Activated gamma-delta T cell treated with anti-CD3 and anti-CD28 coated beads, Interleukin-2, amount 50 U/mL, for 16 hours (primary cell): ENCODE results near the gene IL2RG.

ENCODE experiments used
- DNase-seq: peaks from one replicate; pipeline ENCODE4 v3.0.0-alpha.2; 2020; ENCODE audit warnings: low read depth

The IL2RG gene

DNA sequence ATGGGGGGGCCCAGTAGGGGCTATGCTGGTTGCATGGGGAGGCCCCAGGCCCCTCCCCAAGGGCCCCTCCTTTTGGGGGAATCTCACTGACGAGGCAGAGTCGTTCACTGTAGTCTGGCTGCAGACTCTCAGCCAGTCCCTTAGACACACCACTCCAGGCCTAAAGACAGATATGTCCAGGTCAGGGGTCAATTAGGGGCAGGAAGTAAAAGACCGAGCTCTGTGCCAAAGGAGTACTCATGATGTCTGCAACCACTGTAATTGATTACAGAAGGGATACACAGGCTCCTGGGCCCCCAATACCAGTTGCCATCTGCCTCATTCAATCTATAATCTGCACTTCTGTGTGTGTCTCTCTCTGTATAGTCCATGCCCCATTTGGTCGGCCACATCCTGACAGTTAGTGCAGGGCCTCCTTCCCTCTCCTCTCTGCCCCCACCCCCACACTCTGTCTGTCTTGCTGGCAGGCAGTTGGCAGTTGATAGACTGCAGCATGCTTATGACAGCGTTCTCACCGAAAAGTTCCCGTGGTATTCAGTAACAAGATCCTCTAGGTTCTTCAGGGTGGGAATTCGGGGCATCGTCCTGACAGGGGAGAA is 3.5 kb downstream of the IL2RG start:
- no peak for DNase-seq

DNA sequence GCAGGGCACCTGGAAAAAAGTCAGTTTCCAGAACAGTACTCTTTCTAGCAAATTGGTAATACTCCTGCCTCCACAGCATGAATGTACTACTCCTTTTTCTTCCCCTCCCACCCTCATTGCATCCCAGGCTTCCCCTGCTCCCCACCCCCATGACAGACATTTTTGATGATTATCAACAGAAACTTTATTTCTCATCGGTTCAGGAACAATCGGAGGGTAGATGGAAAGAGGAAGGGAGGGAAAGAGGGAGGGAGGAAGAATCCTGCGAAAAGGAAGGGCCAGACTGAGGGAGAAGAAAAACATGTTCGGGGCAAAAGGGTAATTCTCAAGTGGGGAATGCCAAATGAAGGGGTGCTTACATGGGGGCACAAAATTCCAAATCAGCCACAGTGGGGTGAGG is 4.1 kb downstream of the IL2RG start:
- DNase-seq, result no peak

DNA sequence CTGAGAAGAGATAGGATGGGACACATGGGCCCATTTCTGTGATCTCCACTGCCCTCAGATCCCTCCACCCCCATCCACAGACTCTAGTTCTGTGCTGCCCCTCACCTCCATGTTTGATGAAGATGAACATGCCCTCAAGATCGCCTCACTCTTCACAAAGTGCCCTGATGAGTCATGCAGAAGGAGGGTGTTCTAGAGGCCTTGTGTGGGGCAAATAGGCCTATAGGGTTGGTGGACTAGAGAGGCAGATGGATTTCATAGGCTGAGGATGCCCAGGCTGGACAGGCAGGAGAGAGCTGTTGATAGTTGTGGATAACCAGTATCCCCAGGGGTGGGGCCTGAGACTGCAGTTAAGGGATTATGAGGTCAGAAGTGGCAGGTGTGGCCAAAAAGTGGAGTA is 5.0 kb downstream of the IL2RG start, which contains the start of gene CXorf65:
CXorf65 (minus strand) TSS at position 314 of the 400 bp plus-strand sequence; CDS start at position 130, 184 bp downstream.
- no peak for DNase-seq

DNA sequence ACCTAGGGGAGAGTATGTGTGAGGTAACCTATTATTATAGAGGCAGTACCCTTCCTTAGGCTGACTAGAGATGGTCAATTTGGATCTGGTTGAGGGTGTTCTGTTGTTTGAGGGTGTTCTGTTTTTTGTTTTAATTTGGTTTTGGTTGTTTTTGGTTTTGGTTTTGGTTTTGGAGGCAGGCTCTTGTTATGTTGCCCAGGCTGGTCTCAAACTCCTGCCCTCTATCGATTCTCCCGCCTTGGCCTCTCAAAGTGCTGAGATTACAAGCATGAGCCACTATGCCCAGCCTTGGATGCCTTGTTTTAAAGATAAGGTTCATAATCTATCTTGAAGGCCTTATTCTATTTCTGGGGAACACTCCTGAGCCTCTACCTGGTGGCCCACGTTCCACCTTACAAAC is 5.7 kb downstream of the IL2RG start:
- no peak for DNase-seq

DNA sequence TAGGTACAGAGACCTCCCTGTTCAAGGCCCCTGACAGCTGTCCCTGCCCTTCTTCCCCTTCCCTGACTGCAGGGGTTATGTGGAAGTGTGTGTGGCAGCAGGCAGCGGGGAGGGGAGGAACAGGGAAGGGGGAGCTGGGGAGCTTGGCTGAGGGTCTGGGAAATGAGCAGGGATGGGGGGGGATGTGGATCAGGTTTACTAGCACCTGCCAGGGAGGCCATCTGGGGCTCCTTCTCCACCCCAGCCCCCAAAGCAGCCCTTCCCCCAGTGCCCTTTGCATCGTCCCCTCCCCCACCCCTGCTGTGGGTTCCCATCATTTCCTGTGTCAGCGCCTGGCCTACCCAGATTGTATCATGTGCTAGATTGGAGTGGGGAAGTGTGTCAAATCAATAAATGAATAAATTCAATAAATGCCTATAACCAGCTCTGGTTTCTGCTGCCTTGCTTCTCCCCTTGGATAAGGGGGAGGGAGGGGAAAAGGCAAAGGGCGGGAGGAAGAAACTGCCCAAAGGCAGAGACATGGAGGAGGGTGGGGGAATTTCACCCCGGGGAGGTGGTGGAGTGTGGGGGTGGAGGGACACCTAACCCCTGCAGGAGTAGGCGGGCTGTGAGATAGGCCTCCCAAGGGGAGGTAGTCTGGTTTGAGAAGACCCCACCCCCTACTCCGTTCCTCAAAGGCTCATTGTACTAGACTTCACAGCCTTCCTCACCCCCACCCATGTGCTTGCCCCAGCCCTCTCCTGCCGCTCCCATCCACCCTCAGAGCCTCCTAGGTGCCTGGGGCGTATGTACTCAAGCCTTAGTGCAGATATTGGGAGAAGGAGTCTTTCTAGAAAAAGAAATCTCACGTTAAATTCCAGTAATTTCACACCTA is 8.0 kb downstream of the IL2RG start:
- DNase-seq, result peak; percentile 44

DNA sequence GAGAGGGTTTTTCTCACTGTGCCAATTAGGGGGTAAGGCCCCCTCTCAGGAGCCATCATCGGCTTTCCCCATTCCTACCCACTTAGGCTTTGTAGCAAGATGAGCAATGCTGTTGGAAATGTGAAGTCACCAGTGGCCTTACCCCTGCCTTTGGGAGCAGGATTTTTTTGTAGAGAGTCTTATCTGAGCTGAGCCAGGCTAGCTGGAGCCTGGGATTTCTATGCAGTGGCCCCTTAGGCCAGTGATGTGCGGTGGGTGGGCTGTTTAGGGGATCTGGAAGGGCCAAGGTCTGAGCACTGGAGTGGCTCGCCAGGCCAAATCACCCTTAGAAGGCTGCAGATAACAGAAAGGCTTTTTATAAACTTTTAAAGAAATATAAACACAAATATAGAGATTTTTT is 9.1 kb downstream of the IL2RG start:
- DNase-seq, result no peak

DNA sequence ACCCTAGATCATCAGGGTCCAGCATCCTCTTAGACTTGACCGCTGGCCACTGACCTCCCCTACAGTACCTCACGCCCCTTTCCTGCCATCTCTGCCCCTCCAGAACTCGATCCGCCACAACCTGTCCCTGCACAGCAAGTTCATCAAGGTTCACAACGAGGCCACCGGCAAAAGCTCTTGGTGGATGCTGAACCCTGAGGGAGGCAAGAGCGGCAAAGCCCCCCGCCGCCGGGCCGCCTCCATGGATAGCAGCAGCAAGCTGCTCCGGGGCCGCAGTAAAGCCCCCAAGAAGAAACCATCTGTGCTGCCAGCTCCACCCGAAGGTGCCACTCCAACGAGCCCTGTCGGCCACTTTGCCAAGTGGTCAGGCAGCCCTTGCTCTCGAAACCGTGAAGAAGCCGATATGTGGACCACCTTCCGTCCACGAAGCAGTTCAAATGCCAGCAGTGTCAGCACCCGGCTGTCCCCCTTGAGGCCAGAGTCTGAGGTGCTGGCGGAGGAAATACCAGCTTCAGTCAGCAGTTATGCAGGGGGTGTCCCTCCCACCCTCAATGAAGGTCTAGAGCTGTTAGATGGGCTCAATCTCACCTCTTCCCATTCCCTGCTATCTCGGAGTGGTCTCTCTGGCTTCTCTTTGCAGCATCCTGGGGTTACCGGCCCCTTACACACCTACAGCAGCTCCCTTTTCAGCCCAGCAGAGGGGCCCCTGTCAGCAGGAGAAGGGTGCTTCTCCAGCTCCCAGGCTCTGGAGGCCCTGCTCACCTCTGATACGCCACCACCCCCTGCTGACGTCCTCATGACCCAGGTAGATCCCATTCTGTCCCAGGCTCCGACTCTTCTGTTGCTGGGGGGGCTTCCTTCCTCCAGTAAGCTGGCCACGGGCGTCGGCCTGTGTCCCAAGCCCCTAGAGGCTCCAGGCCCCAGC is 10.5 kb downstream of the IL2RG start:
- DNase-seq, result no peak

DNA sequence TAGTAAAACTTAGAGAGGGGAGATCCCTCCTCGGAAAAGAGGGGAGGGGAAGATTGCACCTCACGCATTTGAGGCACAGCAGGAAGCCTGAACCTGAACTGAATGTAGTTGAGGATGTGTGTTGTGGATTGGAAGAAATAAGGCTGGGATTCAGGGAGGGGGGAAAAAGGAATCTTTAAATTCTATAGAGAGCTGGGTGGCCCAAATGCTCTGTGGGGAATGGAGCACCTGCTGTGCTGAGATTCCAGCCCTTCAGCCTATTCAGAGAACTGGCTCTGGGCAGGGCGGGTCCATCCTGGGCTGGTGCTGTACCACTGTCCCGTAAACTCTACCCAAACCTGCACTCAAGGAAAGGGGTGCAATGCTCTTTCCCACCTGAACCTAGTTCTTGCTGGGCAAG is 11.6 kb downstream of the IL2RG start:
- no peak for DNase-seq

DNA sequence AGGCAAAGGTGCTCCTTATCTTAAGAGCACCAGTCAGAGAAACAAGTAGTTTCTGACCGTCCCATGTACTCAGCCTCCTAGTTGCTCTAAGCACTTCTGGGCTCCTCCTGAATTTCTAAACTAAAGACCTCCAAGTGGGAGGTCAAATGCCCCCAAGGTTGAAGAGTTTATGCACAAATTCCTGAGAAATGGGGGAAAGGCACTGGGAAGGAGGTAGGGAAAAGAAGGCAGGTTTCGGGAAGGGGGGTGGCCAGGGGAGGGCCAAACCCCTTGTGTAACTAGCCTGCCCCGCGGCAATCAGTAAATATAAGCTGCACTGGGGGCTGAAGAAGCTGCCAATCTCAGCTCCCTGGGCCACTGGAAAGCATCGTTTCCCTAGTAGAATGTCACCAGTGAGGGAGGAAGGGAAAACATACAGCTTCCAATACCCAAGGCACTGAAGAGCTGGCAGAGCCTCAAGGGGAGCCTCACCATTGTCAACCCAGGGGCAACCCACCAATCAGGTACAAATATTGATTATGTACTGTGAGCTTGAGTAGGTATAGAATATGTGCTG is 12.3 kb downstream of the IL2RG start:
- no peak for DNase-seq

DNA sequence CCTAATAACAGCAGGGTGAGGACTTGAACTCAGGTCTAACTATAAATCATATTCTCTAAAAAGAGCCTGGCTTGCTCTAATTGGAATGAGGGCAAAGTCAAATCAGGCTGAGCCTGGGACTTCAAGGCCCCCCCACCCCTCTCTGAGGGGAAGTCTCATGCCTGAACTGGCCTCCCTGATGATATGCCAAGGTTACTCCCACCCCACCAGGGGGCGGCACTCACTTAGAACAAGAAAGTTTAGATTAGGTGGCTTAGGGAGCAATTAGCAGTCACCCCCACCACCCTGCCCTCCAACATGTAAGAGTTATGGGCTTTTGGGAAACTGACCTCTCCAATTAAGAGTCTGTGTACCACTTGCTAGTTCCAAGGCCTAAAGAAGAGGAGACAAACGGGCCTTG is 13.1 kb downstream of the IL2RG start:
- peak; percentile 69 for DNase-seq

DNA sequence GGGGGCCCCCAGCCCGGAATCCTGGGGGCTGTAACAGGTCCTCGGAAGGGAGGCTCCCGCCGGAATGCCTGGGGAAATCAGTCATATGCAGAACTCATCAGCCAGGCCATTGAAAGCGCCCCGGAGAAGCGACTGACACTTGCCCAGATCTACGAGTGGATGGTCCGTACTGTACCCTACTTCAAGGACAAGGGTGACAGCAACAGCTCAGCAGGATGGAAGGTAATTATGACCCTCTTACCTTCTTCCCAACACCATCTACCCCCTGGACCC is 14.7 kb downstream of the IL2RG start:
- no peak for DNase-seq

DNA sequence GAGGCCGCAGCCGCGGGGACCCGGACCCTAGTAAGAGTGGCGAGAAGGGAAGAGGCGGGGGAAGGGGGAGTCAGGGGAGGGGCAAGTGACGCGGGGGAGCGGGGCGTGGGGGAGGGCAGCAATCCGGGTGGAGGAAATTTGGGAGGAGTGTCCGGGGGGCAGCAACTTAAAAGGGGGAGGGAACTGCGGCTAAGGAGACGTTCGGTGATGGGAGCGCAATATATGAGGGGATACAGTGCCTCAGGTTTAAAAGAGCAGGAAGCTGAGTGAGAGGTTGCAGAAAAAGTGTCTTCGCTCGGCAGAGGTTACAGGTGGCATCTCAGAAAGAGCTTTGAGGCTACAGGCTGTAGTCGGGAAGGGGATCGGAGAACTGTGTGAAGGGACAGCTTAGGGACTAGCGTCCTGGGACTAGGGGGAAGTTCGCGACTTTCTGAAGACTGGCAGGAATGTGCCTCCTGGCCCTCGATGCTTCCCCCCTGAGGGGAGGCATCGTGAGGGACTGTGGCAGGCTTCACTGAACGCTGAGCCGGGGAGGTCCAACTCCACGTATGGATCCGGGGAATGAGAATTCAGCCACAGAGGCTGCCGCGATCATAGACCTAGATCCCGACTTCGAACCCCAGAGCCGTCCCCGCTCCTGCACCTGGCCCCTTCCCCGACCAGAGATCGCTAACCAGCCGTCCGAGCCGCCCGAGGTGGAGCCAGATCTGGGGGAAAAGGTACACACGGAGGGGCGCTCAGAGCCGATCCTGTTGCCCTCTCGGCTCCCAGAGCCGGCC is 15.2 kb downstream of the IL2RG start:
- peak; percentile 31 for DNase-seq

DNA sequence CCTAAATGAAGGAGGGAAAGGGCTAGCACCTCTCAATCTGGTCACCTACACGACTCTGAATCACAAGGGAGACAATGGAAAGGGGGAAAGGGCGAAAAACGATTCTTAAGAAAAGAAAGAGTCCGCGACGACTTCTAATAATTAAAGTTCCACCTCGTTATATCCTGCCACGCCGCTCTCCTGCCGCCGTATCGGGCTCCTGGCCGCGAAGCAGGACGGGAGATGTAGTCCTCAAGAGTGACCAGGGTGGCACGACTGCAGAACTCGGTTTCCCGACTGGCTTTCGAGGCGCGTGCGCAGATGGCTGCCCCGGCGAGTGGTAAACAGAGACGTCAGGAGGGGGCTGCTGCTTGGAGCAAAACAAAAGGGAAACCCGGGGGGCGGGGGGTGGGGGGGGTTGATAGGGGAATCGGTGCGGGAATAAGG is 15.8 kb downstream of the IL2RG start, which contains the start of gene FOXO4:
FOXO4 (plus strand) TSS at position 297 of the 426 bp plus-strand sequence. CDS start 678 bp downstream, outside the sequence.
- peak; percentile 77 for DNase-seq

DNA sequence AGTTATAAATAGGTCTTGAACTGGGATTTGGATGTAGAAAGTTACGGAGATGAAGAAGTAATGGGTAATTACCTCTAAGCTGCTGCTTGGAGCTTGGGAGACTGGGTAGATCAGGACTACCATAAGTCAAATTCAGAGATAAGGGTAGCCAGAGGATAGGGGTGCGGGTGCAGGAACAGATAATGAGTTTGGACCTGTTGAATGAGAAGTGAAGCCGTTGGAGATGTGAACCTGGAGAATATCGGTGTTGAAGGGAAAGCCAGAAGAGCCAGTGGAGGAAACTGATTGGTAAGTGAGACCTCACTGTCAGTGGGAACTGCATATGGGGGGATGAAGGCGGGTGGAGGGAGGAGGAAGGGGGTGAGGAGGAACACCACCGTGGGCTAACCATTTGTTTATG is 16.3 kb downstream of the IL2RG start:
- DNase-seq, result no peak

DNA sequence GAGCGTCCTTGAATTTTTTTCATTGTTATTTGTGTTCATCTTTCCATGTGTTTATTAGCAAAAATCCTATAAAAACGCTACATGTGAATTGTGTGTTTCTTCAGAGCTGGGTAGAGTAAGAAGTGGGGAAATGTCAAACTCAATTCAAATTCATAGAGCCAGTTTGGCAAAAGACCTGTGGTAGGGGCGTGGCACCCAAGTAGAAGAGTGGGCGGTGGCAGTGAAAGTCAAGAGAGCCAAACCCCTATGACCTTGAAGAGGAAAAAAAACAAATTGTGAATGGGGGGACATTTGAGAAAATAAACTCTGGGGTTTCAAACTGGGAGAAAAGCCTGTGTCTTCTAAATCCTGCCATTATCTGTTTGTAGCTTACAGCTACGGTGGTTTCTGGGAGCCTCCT is 20.1 kb downstream of the IL2RG start:
- DNase-seq, result no peak

DNA sequence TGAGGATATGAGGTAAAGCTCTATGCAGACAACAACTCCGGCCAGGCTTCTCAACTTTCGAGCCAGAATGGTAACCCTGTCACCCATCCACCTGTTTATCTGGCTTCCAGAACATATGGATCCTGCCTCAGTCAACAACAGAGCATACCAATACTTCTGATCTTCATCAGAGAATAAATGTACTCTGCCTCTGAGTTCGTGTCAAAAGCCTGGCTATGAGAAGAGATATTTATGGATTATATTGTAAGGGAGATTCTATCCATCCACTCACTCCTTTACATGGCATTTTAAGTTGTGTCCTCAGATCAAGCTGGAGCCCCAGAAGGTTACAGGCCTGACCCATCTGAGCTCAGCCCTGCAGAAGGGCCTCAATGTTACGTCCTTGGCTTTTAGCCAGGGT is 25.5 kb downstream of the IL2RG start:
- no peak for DNase-seq

DNA sequence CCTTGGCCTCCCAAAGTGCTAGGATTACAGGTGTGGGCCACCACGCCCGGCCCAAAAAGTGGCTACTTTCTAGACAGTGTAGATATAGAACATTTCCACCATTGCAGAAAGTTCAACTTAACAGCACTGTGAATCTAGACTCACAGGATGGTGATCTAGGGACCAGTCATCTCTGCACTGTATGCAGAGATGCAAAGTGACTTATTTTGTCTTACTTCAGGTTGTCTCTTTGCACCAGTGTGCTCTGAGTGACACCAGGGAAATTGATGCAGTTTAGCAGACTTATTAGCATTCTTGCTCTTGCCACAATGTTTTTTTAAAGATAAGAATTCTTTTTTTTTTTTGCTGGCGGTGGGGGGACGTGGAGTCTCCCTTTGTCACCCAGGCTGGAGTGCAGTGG is 28.6 kb downstream of the IL2RG start:
- no peak for DNase-seq

DNA sequence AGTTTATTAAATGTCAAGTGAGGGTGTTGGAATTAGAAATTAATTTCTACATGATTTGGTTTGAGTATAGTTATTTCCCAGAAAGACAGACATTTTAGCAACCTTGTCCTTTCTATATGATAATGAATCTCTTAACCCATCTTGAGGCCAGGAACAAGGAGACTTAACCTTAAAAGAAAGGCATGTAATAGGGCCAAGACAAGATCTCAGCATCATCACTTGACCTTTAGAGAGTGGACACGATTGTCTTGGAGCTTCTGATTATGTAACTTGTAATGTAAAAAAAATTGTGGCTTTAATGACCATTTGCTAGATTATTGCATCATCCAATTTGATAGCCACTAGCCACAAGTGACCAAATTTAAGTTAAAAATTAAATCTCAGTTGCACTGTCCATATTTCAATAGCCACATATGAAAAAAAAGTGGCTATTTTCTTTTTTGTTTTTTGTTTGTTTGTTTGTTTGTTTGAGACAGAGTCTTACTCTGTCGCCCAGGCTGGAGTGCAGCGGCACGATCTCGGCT is 29.2 kb downstream of the IL2RG start:
- DNase-seq, result no peak

DNA sequence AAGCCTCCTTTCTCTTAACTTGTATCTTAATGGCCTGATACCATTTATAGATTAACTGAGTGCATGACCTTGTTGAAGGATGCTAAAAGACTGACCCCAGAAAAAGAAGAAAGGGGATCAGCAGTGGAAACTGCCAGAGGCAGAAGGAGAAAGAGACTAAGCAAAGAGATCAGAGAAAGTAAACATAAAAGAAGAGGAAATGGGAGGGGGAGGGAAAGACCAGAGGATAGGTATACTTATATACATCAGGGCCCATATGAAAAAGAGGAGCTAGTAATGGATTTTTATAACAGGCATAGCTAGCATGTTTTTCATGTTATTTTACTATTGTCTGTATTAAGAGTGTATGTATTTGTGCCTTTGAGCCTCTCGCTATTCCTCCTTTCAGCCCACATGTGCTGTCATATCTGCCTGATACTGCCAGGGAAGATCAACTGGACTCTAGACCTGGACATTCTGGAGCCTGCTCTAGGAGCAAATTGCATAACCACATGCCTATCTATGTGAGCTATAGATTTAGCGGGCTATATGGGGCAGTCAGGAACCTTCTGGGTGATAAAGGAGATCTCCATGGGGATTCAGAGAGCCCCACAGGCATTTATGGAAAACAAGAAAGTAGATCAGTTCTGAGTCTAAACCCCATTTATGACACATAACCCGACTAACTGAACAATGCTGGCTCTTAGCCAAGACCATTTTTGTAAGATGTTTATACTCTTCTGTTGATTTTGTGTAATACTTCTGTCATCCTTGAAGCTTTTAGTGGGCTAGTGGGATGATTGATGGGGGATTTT is 29.9 kb downstream of the IL2RG start:
- DNase-seq, result no peak

DNA sequence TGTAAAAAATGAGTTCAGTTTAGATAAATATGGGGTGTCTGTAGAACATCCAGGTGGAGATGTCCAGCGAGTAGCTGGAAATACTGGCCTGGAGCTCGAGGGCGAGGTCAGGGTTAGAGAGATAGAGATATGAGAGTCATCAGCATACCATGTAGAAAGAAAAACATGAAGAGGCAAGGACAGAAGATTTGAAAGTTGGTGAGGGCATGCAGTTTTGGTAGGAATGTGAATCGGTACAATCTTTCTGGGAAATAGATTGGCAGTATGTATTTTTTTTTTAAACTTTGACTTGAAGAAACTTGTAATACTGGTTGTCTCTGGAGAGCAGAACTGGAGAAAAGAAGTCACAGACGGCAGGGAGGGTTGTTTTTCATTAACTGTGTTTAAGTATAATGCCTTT is 40.8 kb downstream of the IL2RG start:
- no peak for DNase-seq
